Amniotic stem cell (primary cell): ENCODE results near the gene LY6G6D.
A peak's percentile ranks its signal among the peaks of the same experiment; 100 is the strongest.

Experiments used
- DNase-seq: peaks from one replicate; lab custom pipeline; 2025; lab: John Stamatoyannopoulos, UW

Gene LY6G6D

GRCh38 chr6:31736021-31736767 lies 21.0 kb downstream of the LY6G6D start, which contains the start of gene CLIC1:
TSS of gene CLIC1 (minus strand) at chr6:31736530. CDS start at chr6:31736300, 230 bp downstream.
- DNase-seq: peak; percentile 82

- no peak for DNase-seq
These were observed 21.7 kb downstream of the LY6G6D start for GRCh38 chr6:31736768-31737314.

GRCh38 chr6:31737315-31737990 lies 22.3 kb downstream of the LY6G6D start:
- no peak for DNase-seq

GRCh38 chr6:31737991-31738979 lies 23.1 kb downstream of the LY6G6D start:
- peak; percentile 38 for DNase-seq

GRCh38 chr6:31739639-31740396 lies 24.7 kb downstream of the LY6G6D start, which contains the start of gene MSH5:
TSS of gene MSH5 (plus strand) at chr6:31740005. CDS start at chr6:31740467, 462 bp downstream.
- peak; percentile 96 for DNase-seq

- no peak for DNase-seq
These were observed 25.5 kb downstream of the LY6G6D start for GRCh38 chr6:31740397-31741223.

- no peak for DNase-seq
These were observed 26.7 kb downstream of the LY6G6D start for GRCh38 chr6:31741815-31742214.

GRCh38 chr6:31742894-31743293 lies 27.7 kb downstream of the LY6G6D start:
- no peak for DNase-seq

GRCh38 chr6:31744422-31744821 lies 29.3 kb downstream of the LY6G6D start:
- no peak for DNase-seq

- no peak for DNase-seq
These were observed 34.3 kb downstream of the LY6G6D start for GRCh38 chr6:31749301-31750036.

GRCh38 chr6:31750411-31751022 lies 35.4 kb downstream of the LY6G6D start:
- DNase-seq: no peak

GRCh38 chr6:31752739-31753319 lies 37.7 kb downstream of the LY6G6D start:
- DNase-seq: peak; percentile 33

GRCh38 chr6:31758281-31758680 lies 43.1 kb downstream of the LY6G6D start:
- no peak for DNase-seq

- no peak for DNase-seq
These were observed 45.6 kb downstream of the LY6G6D start for GRCh38 chr6:31760790-31761189.

- DNase-seq: no peak
These were observed 46.2 kb downstream of the LY6G6D start for GRCh38 chr6:31761343-31761742.

- no peak for DNase-seq
These were observed 47.2 kb downstream of the LY6G6D start, which contains the start of gene SAPCD1 for GRCh38 chr6:31762356-31762755. TSS of gene SAPCD1 (plus strand) at chr6:31762656. CDS start at chr6:31763055, 399 bp downstream.

GRCh38 chr6:31762878-31763618 lies 47.9 kb downstream of the LY6G6D start:
- no peak for DNase-seq

GRCh38 chr6:31763619-31763940 lies 48.4 kb downstream of the LY6G6D start:
- no peak for DNase-seq
